HG03342 (cell line): Measurements from ENCODE around the gene SPINK6.
A peak's percentile ranks its signal among the peaks of the same experiment; 100 is the strongest.

Experiments
- ATAC-seq: cut with Tn5 transposase; IDR thresholded peaks from one replicate; pipeline ENCODE4 v1.9.1; 2021; ENCODE audit warnings: mild to moderate bottlenecking, moderate library complexity; ENCODE audit not compliant: unreplicated experiment

The SPINK6 gene, protein sequence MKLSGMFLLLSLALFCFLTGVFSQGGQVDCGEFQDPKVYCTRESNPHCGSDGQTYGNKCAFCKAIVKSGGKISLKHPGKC

DNA sequence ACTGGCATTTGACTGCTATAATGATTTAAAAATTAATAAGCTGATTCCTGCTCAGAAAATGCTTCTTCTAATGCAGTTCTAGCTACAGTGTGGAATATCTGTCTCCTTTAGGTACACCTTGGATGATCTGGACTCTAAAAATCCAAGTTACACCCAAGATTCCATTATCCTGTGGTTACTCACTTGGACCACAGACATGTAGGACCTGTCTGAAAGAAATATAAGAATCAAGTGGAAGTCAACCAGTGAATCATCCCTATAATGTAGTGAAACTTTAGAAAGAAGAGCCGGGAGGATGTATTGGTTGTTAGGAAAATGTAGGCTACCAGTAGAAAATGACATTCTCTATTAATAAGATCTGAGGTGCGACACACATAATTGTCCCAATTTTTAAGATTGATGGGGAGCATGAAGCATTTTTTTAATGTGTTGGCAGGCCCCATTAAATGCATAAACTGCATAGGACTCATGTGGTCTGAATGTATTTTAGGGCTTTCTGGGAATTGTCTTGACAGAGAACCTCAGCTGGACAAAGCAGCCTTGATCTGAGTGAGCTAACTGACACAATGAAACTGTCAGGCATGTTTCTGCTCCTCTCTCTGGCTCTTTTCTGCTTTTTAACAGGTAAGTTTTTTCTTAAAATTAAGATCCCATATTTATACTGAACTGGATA, at the start of gene SPINK6:
TSS of gene SPINK6 (plus strand) at position 512 of the 673 bp plus-strand sequence. CDS start at position 567, 55 bp downstream.
- ATAC-seq, result no peak

DNA sequence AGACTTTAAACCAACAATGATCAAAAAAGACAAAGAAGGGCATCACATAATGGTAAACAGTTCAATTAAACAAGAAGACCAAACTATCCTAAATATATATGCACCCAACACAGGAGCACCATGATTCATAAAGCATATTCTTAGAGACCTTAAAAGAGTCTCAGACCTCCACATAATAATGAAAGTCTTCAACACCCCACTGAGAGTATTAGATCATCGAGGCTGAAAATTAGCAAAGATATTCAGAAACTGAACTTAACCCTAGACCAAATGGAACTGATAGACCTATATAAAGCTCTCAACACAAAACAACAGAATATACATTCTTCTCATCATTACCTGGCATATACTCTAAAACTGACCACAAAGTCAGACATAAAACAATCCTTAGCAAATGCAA, 46.2 kb upstream of the SPINK6 start:
- no peak for ATAC-seq

DNA sequence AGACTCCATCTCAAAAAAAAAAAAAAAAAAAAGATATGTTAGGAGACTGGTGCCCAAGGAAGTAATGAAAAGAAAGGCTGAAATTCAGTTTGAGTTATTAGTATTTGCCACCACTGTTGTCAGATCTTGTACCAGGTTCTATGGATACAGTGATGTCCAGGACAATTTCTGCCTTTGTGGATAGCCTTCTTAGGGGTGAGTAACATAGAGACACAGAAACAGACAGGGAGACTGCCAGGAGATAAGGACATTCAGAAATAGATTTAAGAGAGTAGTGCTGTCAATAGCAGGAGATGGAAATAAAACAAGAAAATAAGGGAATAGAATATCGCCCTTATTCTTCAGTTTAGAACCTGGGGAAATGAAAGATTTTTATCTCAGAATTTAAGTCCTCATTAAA, 40.8 kb upstream of the SPINK6 start:
- ATAC-seq, result no peak

DNA sequence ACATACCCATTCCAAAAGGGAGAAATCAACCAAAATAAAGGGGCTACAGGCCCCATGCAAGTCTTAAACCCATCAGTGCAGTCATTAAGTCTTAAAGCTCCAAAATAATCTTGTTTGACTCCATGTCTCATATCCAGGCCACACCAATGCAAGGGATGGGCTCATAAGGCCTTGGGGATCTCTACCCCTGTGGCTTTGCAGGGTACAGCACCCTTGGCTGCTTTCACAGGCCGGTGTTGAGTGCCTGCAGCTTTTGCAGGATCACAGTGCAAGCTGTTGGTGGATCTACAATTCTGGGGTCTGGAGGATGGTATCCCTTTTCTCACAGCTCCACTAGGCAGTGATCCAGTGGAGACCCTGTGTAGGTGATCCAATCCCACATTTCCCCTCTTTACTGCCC, 39.5 kb upstream of the SPINK6 start:
- ATAC-seq, result no peak

DNA sequence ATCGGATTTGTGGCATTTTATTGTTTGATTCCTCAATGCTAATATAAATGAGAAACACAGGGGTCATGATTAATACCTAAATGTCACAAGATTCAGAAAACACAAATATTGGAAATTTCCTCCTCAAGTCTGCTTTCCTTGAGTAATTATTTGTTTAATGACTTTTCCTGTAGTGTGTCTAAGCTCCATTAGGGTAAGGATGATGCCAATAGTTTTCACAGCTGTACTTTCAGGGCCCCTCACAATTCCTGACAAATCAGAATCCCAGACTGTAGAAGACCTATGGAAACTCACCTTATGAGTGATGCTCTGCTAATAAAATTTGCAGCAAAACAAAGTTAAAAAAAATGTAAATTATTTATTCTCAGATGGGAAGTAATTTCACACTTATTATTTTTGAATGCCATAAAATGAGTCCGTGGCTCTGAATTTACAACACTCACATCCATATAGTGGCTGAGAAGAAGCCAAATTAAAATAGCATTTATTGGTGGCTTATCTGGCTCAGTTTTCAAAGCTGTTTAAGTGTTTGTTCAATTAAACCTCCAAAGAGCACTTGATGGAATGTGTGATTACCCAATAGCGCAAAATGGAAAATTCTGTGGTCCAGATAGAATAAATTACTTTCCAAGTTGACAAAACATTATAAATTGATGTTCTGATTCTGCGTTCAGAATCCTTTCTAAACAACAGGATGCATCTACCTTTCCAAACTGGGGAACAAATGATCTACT, 36.1 kb upstream of the SPINK6 start:
- ATAC-seq, result no peak

DNA sequence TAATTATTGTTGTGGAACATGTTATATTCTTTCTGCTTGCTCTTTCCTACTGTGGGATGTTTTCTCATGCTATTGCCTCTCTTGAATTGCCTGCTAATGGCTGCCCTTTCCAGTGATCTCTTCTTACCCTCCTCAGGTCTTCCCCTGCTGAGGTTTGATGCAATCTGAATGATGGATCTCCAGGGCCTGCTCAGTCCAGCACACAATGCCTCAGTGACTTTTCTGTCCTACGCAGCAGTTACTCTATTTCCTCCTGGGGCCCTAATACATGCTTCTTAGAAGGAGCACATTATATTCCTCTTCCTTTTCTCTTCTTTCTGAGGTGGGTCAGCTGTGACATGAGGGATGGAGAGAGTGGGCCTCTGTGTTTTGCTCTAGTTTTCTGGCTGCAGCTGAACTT, 34.6 kb upstream of the SPINK6 start, which contains the start of gene SPINK14:
TSS of gene SPINK14 (plus strand) at position 301 of the 400 bp plus-strand sequence. CDS start 1,187 bp downstream, outside the sequence.
- ATAC-seq, result no peak

DNA sequence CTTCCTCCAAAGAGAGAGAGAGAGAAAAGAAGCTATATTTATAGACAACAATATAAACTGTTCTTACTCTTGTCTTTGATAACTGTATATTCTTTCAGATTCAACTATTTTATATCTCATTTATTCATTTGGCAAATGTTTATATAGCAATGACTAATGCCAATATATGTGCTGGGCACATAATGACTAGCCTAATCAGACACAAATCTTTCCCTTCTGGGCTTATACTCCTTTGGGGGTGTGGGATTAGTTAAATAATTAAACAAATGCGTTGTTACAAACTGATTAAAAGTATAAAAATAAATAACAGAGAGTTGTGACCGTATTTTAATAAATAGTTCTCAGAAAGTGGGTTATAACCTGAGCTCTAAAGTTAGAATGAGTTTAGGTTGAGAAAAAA, 30.5 kb upstream of the SPINK6 start:
- no peak for ATAC-seq

DNA sequence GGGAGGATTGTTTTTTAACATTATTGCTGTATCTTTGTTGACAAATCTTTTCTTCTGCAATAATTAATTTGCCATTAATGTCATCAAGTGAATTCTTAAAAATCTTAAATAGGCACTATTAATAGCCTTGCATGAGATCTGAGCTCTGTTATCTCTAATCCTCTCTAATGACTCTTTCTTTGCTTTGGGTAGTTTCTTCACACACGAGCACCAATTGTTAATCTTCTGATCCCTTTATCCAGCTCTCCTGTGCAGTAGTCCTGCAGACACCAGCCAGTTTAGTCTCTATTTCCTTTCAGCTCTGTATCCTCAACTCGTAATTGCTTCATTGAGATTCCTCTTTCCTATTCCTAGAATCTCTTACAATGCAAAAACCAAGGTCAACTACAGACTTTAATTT, 26.4 kb upstream of the SPINK6 start:
- no peak for ATAC-seq

DNA sequence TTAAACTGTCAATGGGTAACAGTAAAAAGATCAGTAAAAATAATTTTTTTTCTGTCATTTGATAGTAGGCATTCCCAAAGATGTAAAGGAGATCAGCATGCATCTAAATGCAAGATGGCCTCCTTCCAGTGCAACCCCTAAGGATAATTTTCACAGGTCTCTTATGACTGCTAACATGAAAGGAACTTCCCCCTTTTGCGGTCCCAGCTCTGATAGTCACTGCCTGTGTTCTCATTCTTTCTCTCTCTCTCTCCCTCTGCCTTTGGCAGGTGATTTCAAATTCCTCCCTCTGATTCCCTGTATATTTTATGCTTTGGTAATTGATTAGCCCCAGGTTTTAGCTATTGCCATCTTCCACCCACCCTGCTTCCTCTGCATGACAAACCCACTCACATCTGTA, 25.6 kb upstream of the SPINK6 start:
- ATAC-seq, result no peak

DNA sequence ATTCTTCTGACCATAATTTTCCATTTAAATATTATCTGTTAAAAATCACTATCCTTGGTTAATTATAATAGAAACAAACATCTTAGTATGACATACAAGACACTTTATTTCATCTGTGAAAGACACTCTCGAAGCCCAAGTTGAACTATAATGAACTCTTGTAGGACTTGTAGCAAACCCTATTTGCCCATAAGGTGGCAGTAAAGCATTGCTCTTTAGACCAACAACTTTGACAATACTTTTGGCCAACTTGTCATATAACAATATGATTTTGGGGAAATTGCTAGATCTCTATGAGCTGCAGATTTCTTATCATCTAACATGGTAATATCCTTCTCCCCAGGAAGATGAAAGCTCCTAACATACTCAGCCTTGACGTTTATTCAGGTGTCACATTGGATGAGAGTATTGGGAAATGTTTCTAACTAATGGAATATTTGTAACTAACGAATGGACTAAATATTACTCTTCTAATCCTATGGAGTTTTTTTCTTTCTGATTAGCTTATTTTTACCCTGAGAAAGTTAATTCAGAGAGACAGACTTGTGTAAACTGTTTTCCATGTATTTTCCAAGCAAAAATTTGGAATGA, 23.5 kb upstream of the SPINK6 start:
- ATAC-seq, result peak; percentile 92

DNA sequence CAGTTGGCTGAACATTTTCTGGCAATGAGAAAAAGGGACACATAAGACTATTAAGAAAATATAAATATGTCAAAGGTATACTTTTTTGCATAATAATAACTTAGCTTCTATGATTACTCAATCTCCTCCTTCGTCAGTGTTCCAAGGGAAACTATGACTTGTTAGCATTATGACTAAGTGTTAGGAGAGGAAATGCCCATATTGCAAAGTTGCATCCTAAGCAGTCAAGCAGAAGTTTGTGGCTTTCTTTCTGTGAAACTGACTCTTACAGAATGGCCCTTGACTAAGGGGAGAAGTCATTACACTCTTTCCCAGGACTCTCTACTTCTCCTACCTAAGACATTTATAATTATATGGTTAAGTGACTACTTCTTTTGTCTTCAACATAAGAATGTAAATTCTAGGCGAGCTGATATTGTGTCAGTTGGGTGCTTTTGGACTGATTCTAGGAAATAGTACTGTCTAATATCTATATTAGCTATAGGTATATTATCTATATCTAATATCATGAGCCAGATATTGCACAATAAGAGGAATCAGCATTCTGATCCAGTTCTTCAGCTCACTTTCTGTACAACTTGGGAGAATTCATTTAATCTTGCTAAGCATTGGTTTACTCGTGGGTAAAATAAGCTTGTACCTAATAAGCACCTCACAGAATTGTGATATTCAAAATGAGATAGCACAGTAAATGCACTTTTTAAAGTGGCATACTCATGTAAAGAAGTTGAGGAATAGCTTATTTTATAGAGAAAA, 16.4 kb upstream of the SPINK6 start:
- ATAC-seq, result peak; percentile 92

DNA sequence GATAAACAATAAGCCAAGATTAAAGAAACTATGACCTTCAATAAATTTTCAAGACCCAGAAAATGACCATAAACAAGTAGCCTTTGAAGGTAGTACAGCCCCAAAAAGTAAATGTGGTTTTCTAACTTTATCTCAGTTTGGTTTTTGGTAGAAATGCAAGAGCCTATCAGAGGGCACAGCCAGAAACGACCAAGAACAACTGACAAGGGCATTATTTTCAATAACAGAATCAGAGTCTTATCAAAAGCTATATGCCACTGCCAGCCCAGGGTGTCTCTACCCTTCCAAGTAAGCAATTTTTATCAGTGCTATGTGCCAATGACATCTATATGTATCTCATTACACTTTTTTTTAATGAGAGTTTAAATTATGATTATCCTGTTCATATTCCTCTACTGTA, 11.8 kb upstream of the SPINK6 start:
- ATAC-seq, result no peak

DNA sequence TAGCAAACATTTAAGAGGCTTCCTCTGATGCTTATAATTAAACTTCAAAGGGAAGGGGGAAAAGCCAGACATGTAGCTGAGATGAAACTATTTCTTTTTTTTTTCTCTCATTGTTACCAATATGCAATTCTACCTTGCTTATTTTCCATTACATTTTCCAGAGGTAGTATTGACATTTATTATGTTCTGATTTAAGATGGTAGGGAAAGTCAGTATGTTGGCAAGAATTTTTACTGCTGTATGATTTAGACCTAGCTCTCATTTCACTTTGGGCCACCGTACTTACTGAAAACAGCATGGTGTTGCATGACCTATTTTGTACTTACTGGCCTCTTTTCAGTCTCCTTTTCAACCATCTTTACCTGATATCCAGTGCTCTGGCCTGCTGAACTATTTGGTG, 9.6 kb upstream of the SPINK6 start:
- no peak for ATAC-seq

DNA sequence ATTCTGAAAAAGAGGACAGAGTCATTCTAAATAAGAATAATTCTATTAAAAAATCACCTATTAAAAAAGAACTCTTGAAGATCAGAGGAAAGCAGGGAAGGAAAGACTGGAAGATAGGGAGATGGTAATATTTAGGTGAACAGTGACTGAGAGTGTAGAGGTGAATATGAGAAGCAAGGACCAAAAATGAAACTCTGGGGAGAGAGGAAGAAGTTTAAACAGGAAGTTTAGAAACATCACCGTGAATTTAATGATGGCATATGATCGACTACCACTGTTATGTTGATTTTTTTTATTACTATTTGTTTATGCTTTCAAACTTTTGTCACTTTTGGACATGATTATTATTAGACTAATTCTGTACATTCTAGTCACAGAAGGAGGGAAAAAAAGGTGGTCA, 1.7 kb upstream of the SPINK6 start:
- ATAC-seq, result no peak

DNA sequence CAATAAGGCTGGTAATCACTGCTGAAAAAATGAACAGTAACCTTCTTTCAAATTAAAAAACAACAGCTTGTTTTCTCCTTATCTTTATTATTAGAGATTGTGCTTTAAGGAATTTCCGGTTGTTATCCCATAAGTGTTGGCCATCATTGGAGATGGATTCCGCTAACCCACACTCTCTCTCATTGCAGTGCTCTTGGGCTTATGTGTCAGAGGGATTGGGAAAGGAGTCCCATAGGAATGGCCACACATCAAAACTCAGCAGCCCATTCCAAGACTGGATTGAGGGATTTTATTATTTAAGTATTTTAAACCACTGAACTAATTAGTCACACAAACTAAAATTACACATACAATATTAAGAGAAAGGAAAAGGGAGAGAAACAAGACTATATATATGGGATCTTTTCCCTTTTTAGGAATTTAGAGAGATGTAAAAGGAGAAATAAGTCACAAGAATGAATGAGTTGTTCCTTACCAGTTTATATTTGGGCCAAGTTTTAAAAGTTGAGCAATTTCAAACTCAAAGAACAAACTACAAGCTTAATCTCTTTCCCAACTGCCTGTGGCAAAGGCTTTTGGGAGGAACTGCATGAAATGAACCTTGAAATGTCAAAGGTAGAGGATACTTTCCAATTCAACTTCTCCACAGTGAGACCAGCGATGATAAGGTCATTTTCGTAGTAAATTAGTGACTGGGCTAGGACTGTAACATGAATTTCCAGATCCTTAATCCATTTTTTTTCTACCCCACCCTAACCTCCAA, 2.4 kb downstream of the SPINK6 start:
- ATAC-seq, result no peak

DNA sequence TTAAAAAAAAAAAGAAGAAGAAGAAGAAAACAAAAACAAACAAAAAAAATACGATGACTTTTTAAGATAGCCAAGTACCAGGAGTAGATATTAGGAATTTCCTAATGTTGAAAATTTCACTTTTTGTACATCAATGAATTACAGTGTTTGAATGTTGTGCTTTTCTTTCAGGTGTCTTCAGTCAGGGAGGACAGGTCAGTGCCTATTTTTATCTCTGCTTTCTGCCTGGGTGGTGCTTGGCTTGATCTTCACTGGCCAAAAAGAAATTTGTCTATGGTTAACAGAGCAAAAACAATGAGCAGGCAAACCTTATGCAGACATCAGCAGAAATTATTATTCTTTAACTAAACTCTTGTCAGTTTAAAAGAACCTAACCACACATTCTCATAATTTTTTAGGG, 3.0 kb downstream of the SPINK6 start:
- no peak for ATAC-seq

DNA sequence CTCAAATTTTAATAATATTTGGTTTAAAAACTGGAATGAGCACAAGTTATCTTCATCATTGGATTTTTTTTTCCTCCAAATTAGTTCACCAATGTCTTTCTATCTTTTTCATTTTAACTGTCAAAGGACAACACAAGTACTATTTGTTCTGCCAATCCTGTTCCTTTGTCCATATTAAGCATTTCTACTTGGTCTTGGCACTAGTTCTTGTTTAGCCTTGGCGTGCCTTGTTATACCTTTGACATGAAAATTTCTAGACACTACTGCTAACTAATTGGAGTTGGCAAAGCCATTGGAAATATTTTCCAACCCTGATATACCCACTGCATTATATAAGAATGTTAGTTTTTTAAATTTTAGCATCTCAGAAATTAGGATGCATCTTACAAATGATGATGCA, 3.8 kb downstream of the SPINK6 start:
- ATAC-seq, result no peak

DNA sequence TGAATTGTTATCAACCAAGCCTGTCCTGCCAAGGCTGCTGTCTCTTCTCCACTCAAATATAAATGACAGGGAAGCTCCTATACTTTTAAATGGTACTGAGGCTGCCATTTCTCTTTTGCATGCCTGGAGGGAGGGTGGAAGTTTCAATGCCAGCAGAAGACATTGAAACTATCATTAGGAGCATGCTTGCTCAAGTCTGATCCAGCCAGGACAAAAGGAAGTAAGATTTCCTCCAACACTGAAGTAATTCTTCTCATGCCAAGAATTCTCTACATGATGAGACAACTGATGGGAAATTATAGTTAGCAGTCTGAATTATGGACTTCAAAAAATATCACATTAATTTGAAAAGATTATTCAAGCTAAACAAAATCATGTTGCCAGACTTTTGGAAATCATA, 5.4 kb downstream of the SPINK6 start:
- no peak for ATAC-seq

DNA sequence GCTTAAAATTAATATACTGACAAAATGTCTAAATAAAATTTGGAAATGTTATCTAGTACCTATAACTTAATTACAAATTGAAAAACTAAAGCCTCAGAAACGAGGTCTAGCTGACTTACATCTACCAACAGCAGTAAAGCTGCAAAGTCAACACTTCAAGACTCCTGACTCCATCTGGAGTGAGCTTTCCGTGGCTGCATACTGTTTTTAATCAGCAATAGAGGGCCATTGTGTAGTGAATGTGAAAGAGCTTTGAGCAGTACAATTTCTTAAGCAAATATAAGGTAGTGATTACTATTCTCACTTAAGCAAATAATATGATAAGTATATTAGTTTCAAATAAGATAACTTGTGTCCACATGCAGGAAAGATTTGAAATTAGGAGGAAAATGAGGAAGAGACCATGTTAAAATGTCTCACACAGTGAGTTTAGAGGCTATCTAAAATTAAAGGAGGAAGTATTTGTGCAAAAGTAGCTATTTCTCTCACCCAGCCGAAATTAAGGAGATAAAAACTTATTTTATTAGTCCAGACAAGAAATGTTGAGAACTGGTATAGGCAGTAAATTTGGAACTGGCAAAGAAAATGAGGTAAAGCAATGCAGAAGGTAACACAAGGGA, 6.4 kb downstream of the SPINK6 start:
- ATAC-seq, result no peak

DNA sequence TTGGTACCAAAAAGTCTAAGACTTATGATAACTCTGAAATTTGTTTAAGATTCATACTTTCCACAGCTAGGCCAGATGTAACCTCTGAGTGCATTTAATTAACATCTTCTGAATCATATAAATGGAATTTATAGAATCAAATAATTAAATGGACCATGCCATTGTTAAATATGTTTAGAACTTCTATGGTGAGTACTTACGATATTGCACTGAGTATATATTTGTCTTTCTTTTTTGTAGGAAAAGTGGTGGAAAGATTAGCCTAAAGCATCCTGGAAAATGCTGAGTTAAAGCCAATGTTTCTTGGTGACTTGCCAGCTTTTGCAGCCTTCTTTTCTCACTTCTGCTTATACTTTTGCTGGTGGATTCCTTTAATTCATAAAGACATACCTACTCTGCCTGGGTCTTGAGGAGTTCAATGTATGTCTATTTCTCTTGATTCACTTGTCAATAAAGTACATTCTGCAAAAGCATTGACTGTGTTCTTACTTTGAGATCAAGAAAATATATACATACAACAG, 11.9 kb downstream of the SPINK6 start:
- ATAC-seq, result no peak
